ENCODE results near the gene PTPRD. TPM values are rescaled to one million over a fixed set of nuclear protein-coding genes. Genes with fewer than 3 reads are reported as not detected.

PTPRD gene
- total RNA-seq, 1 donor from 2014 or later: not detected

DNA sequence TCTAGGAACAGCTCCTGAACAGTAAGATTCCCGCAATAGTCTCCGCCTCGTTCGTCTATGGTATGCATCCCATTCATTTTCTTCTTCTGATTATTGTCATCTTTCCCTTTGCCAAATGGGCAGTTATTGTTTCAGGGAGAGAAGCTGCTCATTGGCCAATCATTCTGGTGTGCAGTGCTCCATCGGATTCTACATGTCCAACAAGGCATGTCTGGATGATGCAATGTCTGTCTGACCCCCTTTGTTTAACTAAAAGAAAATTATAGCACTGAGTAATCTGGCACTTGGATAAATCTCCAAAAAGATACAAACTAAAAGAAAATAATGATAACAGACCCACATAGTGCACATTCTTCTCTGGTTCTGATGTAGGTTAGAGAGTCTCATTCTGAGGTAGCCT is 2297.6 kb downstream of the PTPRD start:
- intact Hi-C loops (cut with micrococcal nuclease): no loop called here

DNA sequence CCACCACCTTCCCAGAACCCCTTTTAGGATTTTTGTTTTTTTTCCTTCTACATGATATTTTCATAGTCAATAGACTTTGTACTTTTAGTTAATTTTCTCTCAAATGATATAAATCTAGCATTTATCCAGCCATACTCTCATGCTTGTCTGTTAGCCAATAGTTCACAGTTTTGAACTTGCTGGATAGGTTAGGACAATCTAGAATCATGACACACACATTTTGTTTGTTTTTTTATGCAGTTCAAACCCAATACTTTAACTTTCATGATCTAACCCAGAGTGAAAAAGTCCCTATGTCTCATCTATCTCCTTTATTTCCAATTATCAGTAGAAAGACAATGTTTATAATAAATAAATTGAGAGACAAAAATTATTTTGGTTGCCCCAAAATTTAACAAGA is 2303.5 kb downstream of the PTPRD start:
- intact Hi-C loops (cut with micrococcal nuclease): no loop called here

DNA sequence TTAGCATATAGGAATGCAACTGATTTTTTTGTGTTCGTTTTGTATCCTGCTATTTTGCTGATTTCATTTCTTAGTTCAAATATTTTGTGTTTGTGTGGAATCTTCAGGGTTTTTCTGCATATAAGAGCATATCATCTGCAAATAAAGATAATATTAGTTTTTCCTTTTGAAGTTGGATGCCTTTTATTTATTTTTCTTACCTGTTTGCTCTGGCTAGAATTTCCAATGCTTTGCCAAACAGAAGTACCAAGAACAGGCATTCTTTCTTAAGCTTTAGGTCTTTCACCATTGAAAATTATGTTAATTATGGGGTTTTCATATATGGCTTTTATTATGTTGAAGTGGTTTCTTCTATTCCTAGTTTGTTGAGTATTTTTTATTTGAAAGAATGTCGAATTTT is 2308.1 kb downstream of the PTPRD start:
- intact Hi-C loops (cut with micrococcal nuclease): no loop called here

DNA sequence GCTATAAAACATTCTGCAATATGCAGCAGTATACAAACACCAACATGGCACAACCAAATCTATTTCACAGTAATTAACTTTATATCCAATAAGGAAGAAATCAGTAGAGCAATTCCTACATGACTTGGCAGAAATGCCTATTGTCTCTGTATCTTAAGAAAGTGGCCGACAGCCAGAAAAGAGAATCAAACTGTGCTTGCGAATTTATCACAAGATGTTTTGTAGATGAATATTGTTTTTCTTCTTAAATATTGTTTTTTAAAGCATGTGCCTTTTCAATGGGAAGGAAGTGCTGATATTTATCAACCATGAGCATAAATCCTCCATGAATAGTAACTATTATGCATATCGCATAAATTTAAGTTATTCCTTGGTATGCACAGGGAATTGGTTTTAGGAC is 2311.5 kb downstream of the PTPRD start:
- intact Hi-C loops (cut with micrococcal nuclease): no loop called here

DNA sequence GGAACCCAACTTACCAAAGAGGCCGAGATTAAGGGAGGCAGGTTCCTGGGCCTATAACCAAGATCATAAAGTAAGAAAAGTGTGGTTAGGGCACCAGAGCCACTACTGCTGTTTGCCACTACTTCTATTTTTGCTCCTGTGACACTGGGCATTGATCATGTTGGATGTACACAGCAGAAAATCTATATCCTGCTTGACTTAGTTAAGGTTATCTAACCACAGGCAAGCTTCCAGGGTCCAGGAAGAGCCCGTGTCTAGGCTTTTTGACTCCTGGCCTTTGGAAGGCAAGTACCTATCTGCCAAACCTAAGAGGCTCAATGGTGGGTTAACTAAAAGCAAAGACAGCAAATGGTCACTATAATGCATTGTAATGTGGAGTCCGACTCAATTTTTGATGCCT is 2315.8 kb downstream of the PTPRD start:
- intact Hi-C loops (cut with micrococcal nuclease): no loop called here

DNA sequence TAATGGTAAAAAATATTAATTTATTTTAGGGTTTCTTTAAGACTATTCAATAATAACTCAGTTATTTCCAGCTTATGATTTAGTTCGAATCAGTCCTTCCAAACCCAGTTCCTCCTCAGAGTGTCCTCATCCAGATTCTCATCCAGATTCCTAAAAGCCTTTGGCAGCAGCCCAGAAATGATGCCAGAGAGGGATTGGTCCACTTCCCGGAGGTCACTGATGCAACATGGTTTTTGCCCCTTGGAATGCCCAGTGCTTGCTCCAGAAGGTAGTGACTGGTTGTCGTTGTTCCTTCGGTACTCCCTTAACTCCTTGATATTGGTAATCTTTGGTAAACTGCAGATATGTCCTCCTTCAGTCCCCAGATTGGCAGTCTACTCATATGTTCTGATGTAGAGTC is 2320.1 kb downstream of the PTPRD start:
- intact Hi-C loops (cut with micrococcal nuclease): no loop called here

DNA sequence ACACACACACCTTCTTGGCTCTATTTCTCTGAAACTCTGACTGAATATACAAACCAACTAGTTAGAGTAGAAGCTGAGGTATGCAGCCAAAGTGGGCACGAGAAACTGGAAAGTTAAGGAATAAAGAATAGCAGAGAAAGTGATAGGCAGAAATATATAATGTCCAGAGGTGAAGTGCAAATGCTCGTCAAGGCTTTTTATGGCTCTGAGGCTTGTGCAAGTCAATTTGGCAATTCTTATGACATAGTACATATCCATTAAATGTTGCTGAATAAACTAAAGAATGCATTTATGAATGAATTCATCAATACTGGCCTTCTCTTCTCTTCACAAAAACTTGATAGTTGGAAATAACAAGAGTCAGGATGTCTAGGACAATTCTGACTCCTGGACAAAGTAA is 2323.1 kb downstream of the PTPRD start:
- intact Hi-C loops (cut with micrococcal nuclease): no loop called here

DNA sequence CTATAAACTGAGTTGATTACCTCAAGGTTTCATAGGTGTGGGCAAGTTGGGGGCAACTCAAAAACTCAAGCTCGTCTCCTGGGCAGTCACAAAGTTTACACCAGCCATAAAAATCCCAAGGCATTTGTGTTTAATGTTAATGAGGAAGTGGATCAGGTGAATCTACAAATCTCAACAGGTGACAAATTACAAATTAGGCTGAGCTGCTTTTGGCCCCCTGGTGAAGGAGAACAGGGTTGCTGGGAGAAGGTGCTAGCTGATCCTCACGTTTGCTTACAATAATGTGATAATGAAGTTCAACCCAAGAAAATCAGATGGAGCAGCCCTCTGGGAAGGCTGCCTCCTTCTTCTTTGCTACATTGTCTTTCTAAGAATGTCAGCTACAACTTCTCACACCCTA is 2324.8 kb downstream of the PTPRD start:
- intact Hi-C loops (cut with micrococcal nuclease): no loop called here

DNA sequence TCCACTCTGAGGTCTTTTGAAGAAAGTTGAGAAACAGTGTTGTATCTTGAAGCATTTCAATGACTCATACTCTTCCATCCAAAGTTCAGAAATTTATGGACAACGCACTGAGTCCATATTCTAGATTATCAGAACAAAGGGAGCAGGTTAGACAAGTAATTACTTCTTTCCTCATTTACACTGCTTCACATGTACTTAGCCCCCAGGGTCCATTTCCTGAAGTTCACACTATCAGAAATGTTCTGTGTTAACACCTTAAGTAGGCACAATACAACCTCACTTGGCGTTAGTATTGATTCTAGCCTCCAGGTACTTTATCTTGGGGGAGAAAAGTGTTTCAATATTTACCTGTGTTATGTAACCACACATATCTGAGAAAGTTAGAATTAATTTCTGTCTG is 2325.3 kb downstream of the PTPRD start:
- intact Hi-C loops (cut with micrococcal nuclease): no loop called here

DNA sequence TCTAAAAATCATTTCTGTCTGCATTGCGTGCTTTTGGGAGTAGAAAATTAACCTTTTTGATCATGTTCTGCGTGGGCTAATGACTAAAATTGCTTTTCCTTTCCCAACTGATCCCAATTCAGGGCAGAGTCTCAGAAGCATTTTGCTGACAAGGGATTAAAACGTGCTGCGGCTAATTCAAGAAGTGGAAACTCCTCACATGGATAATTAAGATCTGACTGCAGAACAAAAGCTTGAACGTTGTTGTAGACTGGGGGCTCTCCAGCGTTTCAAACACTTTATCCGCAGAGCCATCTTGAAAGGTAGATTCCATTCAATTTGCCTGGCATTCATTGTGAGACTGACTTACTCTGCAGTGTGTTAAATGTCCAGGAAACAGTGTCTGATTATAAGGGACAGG is 2327.9 kb downstream of the PTPRD start:
- intact Hi-C loops (cut with micrococcal nuclease): no loop called here

DNA sequence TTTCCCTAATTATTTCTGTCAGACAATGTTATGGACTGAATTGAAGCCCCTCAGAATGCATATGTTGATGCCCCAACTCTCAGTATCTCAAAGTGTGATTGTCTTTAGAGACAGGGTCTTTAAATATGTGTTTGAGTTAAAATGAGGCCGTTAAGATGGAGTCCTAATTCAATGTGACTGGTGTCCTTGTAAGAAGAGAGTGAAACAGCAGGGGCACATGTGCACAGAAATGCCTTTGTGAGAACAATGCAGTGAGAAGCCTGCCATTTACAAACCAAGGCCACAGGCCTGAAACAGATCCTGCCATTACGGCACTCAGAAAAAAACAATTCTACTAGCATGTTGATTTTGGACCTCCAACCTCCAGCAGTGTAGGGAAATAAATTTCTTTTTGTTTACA is 2330.3 kb downstream of the PTPRD start:
- intact Hi-C loops (cut with micrococcal nuclease): no loop called here

DNA sequence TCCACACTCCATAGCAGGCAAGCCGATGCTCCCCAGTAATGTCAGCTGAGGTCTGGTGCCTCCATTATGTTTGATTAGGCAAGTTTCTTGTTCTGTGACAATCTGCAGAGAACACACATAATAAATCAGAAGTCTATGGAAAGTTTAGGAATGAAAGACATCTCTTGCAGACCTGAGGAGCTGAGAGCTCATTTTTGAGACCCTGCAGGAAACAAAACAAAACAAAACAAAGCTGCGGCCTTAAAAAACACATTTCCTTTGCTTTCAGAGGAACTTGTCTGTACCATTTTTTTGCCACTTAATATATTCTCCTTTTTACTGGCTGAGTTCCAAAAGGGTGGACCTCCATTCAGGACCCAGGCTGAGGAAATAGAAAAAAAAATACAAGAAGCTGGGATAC is 2332.0 kb downstream of the PTPRD start:
- intact Hi-C loops (cut with micrococcal nuclease): no loop called here

DNA sequence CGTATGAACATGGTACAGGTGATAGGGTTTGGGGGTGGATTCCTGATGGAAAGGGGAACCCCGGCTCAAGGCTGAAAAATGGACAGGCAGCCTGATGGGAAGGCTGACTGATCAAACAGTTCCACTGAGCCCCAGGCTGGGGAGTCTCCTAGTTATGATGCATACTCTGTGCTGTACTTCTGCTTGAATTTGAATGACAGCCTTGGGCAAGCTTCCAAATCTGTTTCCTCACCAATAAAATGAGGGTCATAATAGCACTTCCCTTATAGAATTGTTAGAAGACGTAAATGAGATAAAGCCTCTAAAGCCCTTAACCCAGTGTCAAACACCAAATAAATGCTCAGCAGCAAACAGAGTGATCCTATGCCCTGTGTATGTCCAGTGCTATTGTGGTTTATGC is 2334.8 kb downstream of the PTPRD start:
- intact Hi-C loops (cut with micrococcal nuclease): no loop called here

DNA sequence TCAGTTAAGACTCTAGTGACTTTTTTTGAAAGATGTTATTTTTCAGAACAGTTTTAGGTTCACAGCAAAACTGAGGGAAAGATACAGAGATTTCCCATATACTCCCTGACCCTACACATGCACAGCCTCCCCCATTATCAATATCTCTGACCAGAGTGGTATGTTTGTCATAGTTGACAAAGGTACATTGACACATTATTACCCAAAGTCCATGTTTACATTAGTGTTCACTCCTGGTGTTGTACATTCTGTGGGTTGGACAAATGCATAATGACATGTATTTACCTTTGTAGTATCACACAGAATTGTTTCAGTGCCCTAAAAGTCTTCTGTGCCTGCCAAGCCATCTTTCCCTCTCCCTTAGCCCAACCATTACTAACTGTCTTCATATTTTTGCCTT is 2342.6 kb downstream of the PTPRD start:
- intact Hi-C loops (cut with micrococcal nuclease): no loop called here

DNA sequence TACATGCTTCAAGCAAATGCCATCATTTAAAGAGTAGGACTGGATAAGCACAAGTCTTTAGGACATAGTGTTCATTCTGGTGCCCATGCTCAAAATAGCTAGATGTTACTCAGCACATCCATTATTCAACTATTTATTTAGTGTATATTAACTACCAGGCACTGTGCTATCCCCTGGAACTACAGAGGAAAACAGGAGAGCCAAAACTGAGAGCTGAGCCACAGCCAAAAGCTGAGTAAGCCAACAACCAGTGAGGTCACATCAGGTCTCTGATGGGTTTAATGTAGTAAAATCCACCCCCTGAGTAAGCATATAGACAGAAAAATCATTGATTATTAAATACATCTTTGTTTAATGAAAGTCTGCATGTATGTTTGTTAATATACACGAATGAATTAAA is 2343.9 kb downstream of the PTPRD start:
- intact Hi-C loops (cut with micrococcal nuclease): no loop called here

DNA sequence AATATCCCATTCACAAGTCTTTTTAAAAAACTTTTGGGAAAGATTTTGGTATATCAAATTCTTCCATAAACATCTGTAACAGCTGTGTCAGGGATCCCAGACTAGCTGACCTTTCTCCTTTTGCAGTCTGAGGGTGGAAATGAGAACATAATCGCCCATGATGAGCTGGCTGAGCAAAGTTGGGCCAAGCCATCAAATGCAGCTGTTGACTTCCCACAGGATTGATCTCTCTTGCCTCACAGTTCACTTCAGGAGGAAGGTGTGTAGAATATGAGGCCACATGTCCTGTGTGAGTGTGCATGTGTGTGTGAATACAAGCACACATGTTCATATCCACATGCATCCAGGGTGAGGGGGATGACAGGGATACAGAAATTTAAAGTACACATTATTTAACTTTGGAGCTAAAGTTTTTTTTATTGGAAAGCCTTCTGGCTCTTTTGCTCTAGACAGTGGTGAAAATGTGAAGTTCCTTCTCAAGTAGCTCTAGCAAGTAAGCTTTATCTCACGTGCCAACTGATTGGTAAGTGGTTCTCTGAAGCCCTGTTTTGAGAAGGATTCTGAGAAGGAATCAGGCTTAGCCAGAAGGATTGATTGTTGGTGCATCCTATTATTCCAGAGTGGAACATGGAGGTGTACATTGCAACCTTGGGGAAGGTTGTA is 2344.5 kb downstream of the PTPRD start:
- intact Hi-C loops (cut with micrococcal nuclease): no loop called here

DNA sequence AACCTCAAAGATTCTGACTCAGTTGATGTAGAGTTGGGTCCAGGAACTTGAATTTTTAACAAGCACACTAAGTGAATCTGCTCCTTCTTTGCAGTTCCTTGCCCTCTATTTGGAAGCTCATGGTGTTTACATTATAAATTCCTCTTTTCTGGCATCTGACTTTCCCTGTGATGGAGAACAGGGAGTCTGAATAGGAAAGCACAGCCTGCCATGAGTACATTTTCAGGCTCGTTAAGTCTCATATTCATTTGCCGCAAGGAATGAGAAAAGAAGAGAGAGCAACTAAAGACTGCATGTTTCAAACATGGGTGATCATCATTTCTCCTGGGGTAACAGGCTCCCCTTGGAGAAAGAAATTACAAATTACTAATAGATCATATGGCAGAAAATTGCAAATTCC is 2345.2 kb downstream of the PTPRD start:
- intact Hi-C loops (cut with micrococcal nuclease): no loop called here

DNA sequence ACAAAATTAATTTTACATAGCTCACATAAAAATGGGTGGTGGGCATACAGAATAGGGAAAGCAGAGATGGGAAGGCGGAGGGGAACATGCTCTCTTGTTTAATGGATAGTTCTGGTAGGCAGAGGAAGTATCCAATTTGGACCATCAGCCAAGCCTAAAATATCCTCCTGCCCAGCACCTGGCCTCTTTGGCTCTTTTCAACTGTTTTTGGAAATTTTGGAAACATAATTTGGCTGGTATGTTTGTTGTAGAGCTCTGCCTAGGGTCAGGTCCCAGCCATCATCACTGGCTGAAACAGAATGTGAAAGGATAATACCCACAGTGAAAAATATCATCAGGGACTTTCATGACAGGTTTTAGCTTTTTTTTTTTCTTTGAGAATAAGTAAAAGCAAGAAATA is 2345.9 kb downstream of the PTPRD start:
- intact Hi-C loops (cut with micrococcal nuclease): no loop called here

DNA sequence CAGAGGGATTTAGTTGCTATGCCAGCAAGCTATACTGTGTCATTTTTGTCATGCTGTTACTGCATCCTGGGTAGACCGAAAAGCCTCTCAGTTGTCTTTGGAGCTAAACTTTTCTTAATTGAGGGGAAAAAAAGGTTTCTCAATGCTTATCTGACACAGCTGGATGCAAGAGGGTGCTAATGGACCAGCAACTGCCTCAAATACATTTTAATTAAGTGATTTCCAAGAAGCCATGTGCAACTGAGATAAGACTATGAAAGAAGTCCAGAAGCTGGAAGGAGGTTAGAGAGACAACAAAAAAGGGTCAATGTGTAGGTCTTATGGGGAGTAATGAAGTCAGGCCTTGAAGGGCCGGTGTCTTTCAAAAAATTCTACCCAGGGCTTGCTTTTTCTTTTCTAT is 2347.5 kb downstream of the PTPRD start:
- intact Hi-C loops (cut with micrococcal nuclease): no loop called here

All from T-helper 1 cell treated with Interleukin-12 subunit alpha and Interleukin-12 subunit beta and Interleukin-4 antibody, amounts not matched to agents 30 ng/mL and 1 ng/mL, for 36 hours (primary cell).